Left forelimb (tissue), 1 donor: ENCODE results near the gene MYORG.
"Not testable (repeated sequence)": the region's sequence is repeated elsewhere in the genome, so short reads cannot be mapped to it uniquely, and the experiment has no call there.

Source experiments
- DNase-seq: peaks from one replicate; pipeline ENCODE4 v3.0.0-alpha.2; 2018; ENCODE audit warnings: low spot score

The MYORG gene

GRCh38 chr9:34368796-34369195 lies 7.9 kb downstream of the MYORG start:
- not testable (repeated sequence) for DNase-seq

GRCh38 chr9:34367751-34368410 lies 8.8 kb downstream of the MYORG start:
- not testable (repeated sequence) for DNase-seq

GRCh38 chr9:34366365-34366764 lies 10.3 kb downstream of the MYORG start:
- DNase-seq: no peak

- no peak for DNase-seq
Observed at GRCh38 chr9:34365282-34365681, 11.4 kb downstream of the MYORG start.

GRCh38 chr9:34363619-34364351 lies 12.9 kb downstream of the MYORG start:
- no peak for DNase-seq

GRCh38 chr9:34362614-34363214 lies 14.0 kb downstream of the MYORG start:
- DNase-seq: no peak

GRCh38 chr9:34352957-34353356 lies 23.7 kb downstream of the MYORG start:
- not testable (repeated sequence) for DNase-seq

- DNase-seq: not testable (repeated sequence)
Observed at GRCh38 chr9:34352122-34352652, 24.5 kb downstream of the MYORG start.

GRCh38 chr9:34349324-34349723 lies 27.4 kb downstream of the MYORG start:
- DNase-seq: no peak

- no peak for DNase-seq
Observed at GRCh38 chr9:34347800-34348158, 28.9 kb downstream of the MYORG start.

- DNase-seq: no peak
Observed at GRCh38 chr9:34346873-34347799, 29.6 kb downstream of the MYORG start.

GRCh38 chr9:34343605-34344004 lies 33.1 kb downstream of the MYORG start:
- DNase-seq: no peak

GRCh38 chr9:34343090-34343489 lies 33.6 kb downstream of the MYORG start:
- DNase-seq: no peak

- DNase-seq: no peak
Observed at GRCh38 chr9:34341659-34342295, 34.9 kb downstream of the MYORG start.

GRCh38 chr9:34338665-34339385 lies 37.9 kb downstream of the MYORG start:
- DNase-seq: no peak

- not testable (repeated sequence) for DNase-seq
Observed at GRCh38 chr9:34338079-34338478, 38.6 kb downstream of the MYORG start.

GRCh38 chr9:34337403-34337802 lies 39.3 kb downstream of the MYORG start:
- DNase-seq: no peak

GRCh38 chr9:34335376-34335775 lies 41.3 kb downstream of the MYORG start:
- no peak for DNase-seq

GRCh38 chr9:34334916-34335315 lies 41.8 kb downstream of the MYORG start:
- DNase-seq: no peak

- no peak for DNase-seq
Observed at GRCh38 chr9:34334337-34334824, 42.3 kb downstream of the MYORG start.

- no peak for DNase-seq
Observed at GRCh38 chr9:34333836-34334235, 42.9 kb downstream of the MYORG start.
